WI38 (cell line): Measurements from ENCODE around the gene DISC1.

Source experiments
- H3K4me3 ChIP-seq: 2 replicates; pipeline ENCODE4 v1.5.1; 2011; ENCODE audit warnings: low read depth, mild to moderate bottlenecking, control low read depth, low read length
- CTCF ChIP-seq: IDR thresholded peaks from 2 replicates; pipeline ENCODE4 v1.5.1; 2012; ENCODE audit warnings: low read depth, mild to moderate bottlenecking, control low read depth, low read length

Gene DISC1

GRCh38 chr1:231768416-231768815 is 141.8 kb downstream of the DISC1 start:
- no peak overlapping the region for H3K4me3 ChIP-seq
- TF ChIP-seq CTCF = no peak

GRCh38 chr1:231770506-231771175 is 144.1 kb downstream of the DISC1 start:
- H3K4me3 ChIP-seq = no peak overlapping the region
- no peak for TF ChIP-seq CTCF

- TF ChIP-seq CTCF = no peak
These were observed 148.2 kb downstream of the DISC1 start for GRCh38 chr1:231774719-231775335.

GRCh38 chr1:231776010-231776756 is 149.6 kb downstream of the DISC1 start:
- H3K4me3 ChIP-seq = no peak overlapping the region
- TF ChIP-seq CTCF = no peak

More at GRCh38 chr1:231774719-231775335, 148.2 kb downstream of the DISC1 start:
- H3K4me3 ChIP-seq = no peak overlapping the region

GRCh38 chr1:231776757-231777062 is 150.1 kb downstream of the DISC1 start:
- no peak for TF ChIP-seq CTCF
- H3K4me3 ChIP-seq = no peak overlapping the region

GRCh38 chr1:231778009-231778719 is 151.6 kb downstream of the DISC1 start:
- TF ChIP-seq CTCF = no peak
- H3K4me3 ChIP-seq = no peak overlapping the region
